ENCODE results near the gene RNF8.

GRCh38 chr6:37354526-37355384, 972 bp downstream of the RNF8 start:
- TF ChIP-seq CTCF (IDR thresholded peaks at IDR 0.05; ENCODE audit: poor library complexity) (no peak), EZH2 (IDR thresholded peaks at IDR 0.05; ENCODE audit: borderline replicate concordance) (no peak)

Data from hepatocyte (in vitro differentiated cells).